ENCODE data around the gene SHB. TPM values are rescaled to one million over a fixed set of nuclear protein-coding genes. Genes with fewer than 3 reads are reported as not detected.

Gene SHB
- total RNA-seq, 1 experiment from 2014 or later, result 23.8 TPM

DNA sequence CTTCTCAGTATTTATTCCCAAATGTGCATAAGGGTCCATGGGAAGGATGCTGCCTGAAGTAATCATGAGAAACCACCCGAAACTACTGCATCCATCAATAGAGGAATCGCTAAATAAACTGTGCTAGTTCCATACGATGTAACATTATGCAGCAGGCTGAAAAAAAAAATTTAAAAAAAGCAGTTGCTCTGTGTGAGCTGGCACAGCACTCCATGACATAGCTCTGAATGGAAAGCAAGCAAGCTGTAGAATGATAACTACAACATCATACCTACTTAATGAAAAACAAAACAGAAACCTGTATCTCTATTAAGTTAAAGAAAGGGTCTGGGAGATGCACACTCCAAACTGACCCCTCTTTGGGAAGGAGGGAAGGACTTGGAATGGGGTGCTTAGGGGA lies 49.3 kb downstream of the SHB start:
- Histone ChIP-seq H2AFZ (no peak overlapping the region), H3K36me3 (ENCODE audit: low read depth) (no peaks in the 10 kb centered on the region), H3K27me3 (ENCODE audit: insufficient read depth, low read depth) (no peaks in the 10 kb centered on the region), H3K4me3 (0 out of 2 replicates have a peak overlapping the region, but pooled peaks have one; percentile 8), H3K4me1 (replicated peaks; ENCODE audit: insufficient read depth) (peaks cover 88% of the 10 kb centered on the region), H3K27ac (peak overlapping the region; percentile 85), H3K79me2 (ENCODE audit: low read depth) (peaks cover 92% of the 10 kb centered on the region), H4K20me1 (ENCODE audit: insufficient read depth) (peaks cover 4% of the 10 kb centered on the region; the same call in 1 of the 2 replicates), H3F3A (ENCODE audit: insufficient read depth, low read depth) (peaks cover 47% of the 10 kb centered on the region), H3K4me2 (peak overlapping the region; percentile 72), H3K9me2 (ENCODE audit: insufficient read depth) (no peaks in the 10 kb centered on the region), H3K9me3 (ENCODE audit: insufficient read depth, low read depth) (no peaks in the 10 kb centered on the region)
- ChIA-PET POLR2A (ENCODE audit: unreplicated experiment) (interaction anchor here (1.2 kb wide), 1 partner anchor 28 kb away, joined by 6 read pairs; no protein-coding TSS in a partner anchor), CTCF (no interaction called here)
- DNase-seq, result no peak
- TF ChIP-seq, protein P1, sequence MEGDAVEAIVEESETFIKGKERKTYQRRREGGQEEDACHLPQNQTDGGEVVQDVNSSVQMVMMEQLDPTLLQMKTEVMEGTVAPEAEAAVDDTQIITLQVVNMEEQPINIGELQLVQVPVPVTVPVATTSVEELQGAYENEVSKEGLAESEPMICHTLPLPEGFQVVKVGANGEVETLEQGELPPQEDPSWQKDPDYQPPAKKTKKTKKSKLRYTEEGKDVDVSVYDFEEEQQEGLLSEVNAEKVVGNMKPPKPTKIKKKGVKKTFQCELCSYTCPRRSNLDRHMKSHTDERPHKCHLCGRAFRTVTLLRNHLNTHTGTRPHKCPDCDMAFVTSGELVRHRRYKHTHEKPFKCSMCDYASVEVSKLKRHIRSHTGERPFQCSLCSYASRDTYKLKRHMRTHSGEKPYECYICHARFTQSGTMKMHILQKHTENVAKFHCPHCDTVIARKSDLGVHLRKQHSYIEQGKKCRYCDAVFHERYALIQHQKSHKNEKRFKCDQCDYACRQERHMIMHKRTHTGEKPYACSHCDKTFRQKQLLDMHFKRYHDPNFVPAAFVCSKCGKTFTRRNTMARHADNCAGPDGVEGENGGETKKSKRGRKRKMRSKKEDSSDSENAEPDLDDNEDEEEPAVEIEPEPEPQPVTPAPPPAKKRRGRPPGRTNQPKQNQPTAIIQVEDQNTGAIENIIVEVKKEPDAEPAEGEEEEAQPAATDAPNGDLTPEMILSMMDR (conservative IDR thresholded peaks at IDR 0.05), result no peak
- no peak for TF ChIP-seq EZH2 (IDR thresholded peaks at IDR 0.05; ENCODE audit: low read depth)
- intact Hi-C loops (cut with micrococcal nuclease; ENCODE audit: unreplicated experiment), result loop anchor here (5.0 kb wide), 2 partner anchors 138 to 153 kb away; no protein-coding TSS in a partner anchor
- BruUV-seq (replicated peaks), result no TSS peak

DNA sequence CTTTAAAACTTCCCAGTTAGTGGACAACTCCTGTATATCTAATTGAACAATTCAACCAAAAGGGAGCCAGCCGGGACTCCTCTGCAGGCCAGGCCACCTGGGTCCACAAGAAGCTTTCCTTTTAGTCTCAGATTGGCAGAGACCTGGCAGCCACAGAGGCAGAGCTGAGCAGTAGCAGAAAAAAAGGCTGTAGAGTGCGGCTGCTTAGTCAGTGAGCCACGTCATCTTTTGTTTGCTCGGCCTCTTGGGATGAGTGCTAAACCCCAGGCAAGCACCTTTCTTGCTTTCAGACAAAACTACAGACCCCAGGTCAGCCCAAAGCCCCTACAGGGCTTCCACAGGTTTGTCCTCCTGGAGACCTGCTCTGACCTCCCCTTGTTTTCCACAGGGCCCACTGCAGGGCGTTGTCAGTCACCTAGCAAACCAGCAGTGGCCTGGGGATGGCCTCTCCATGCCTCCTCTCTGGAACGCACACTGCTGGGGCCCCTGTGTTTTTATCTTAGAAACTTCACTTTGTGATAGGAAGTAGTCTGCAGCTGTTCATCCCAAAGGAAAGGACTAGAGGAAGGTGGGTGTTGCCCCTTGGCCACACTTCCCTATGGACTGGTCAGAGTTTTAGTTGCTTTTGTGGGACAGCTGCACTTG lies 49.9 kb downstream of the SHB start:
- ChIA-PET CTCF (no interaction called here), POLR2A (ENCODE audit: unreplicated experiment) (interaction anchor here (0.5 kb wide), 1 partner anchor 9 kb away, joined by 4 read pairs; no protein-coding TSS in a partner anchor)
- H3K27ac ChIP-seq, result peak overlapping the region; percentile 85
- H3K4me1 ChIP-seq (replicated peaks; ENCODE audit: insufficient read depth), result peaks cover 81% of the 10 kb centered on the region
- H3K9me3 ChIP-seq (ENCODE audit: insufficient read depth, low read depth), result no peaks in the 10 kb centered on the region
- H3K36me3 ChIP-seq (ENCODE audit: low read depth), result no peaks in the 10 kb centered on the region
- peaks cover 40% of the 10 kb centered on the region for H3F3A ChIP-seq (ENCODE audit: insufficient read depth, low read depth)
- H3K9me2 ChIP-seq (ENCODE audit: insufficient read depth), result no peaks in the 10 kb centered on the region
- BruUV-seq (replicated peaks), result no TSS peak
- H3K4me2 ChIP-seq, result peak overlapping the region; percentile 72
- H4K20me1 ChIP-seq (ENCODE audit: insufficient read depth), result peaks cover 4% of the 10 kb centered on the region; the same call in 1 of the 2 replicates
- TF ChIP-seq, protein P1 (conservative IDR thresholded peaks at IDR 0.05), result no peak
- TF ChIP-seq EZH2 (IDR thresholded peaks at IDR 0.05; ENCODE audit: low read depth), result no peak
- H3K27me3 ChIP-seq (ENCODE audit: insufficient read depth, low read depth), result no peaks in the 10 kb centered on the region
- H3K79me2 ChIP-seq (ENCODE audit: low read depth), result peaks cover 90% of the 10 kb centered on the region
- intact Hi-C loops (cut with micrococcal nuclease; ENCODE audit: unreplicated experiment), result loop anchor here (5.0 kb wide), 2 partner anchors 138 to 153 kb away; no protein-coding TSS in a partner anchor
- no peak overlapping the region; the same call in 1 of the 2 replicates for H3K4me3 ChIP-seq
- peak in 1 of 2 experiments; percentile 73 for DNase-seq
- H2AFZ ChIP-seq, result no peak overlapping the region

DNA sequence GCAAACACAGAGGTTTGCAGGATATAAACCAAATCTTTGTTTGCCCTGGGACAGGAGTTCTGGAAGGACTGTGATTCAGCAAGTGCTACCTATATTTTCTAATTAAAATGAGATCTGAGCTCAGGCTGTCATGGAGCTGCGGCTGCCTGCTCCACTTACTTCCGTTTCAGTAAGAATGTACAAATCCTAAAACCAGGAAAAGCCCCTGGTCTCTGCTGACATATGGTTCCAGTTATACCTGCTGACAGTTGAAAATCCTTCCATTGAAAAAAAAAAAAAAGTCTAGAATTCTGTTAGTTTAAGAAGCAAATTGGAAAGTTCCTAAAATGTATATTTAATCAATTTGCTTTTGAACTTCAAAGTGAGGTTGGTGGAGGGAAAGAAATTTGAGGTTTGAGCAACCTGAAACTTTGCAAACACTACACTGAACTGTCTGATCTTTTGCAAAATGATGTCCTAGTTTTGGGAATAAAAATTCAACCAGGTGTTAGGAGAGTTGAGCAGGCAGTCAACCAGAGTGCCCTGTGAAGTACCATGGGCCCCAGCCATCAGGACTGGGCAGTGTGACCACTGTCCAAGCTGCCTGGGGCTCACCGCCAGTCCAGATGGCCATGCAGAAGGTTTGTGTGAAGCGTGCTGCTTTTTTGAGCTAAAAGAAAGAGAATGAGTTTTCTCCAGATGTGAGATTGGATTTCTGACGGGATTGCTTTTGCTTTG lies 50.6 kb downstream of the SHB start:
- Histone ChIP-seq H3K9me3 (ENCODE audit: insufficient read depth, low read depth) (no peaks in the 10 kb centered on the region), H3K79me2 (ENCODE audit: low read depth) (peaks cover 89% of the 10 kb centered on the region), H3K4me3 (no peak overlapping the region; the same call in 1 of the 2 replicates), H2AFZ (no peak overlapping the region), H3K27ac (peak overlapping the region; percentile 85), H3K4me1 (replicated peaks; ENCODE audit: insufficient read depth) (peaks cover 75% of the 10 kb centered on the region), H3K9me2 (ENCODE audit: insufficient read depth) (no peaks in the 10 kb centered on the region), H3K27me3 (ENCODE audit: insufficient read depth, low read depth) (no peaks in the 10 kb centered on the region), H3K36me3 (ENCODE audit: low read depth) (no peaks in the 10 kb centered on the region), H4K20me1 (ENCODE audit: insufficient read depth) (0 out of 2 replicates have a peak, but pooled peaks cover under 1% of the 10 kb centered on the region), H3F3A (ENCODE audit: insufficient read depth, low read depth) (peaks cover 33% of the 10 kb centered on the region), H3K4me2 (peak overlapping the region; percentile 72)
- no TSS peak for BruUV-seq (replicated peaks)
- POLR2A ChIA-PET (ENCODE audit: unreplicated experiment), result no interaction called here
- DNase-seq, result no peak
- no peak for TF ChIP-seq EZH2 (IDR thresholded peaks at IDR 0.05; ENCODE audit: low read depth)
- TF ChIP-seq, protein P1 (conservative IDR thresholded peaks at IDR 0.05), result no peak
- CTCF ChIA-PET, result interaction anchor here (1.2 kb wide), 1 partner anchor 70 kb away, joined by 6 read pairs; no protein-coding TSS in a partner anchor
- intact Hi-C loops (cut with micrococcal nuclease; ENCODE audit: unreplicated experiment), result loop anchor here (5.0 kb wide), 2 partner anchors 139 to 154 kb away; no protein-coding TSS in a partner anchor
